OCI-LY7 (cell line): Measurements from ENCODE around the gene FAM89B.

Experiments used
- EZH2phosphoT487 ChIP-seq: fragments of 200-600 bp; sonication (generic); IDR thresholded peaks from 2 replicates; pipeline ENCODE4 v1.6.1; 2018; ENCODE audit warnings: low read depth, borderline replicate concordance, mild to moderate bottlenecking, mixed run types, antibody characterized with exemption, low read length, moderate library complexity, mixed read lengths
- TF ChIP-seq, protein P1 (sequence below): fragments of 200-600 bp; sonication (generic); conservative IDR thresholded peaks from 2 replicates; pipeline ENCODE4 v1.5.1; 2014; ENCODE audit warnings: mild to moderate bottlenecking, antibody characterized with exemption, low read length, moderate library complexity, mixed read lengths

DNA sequence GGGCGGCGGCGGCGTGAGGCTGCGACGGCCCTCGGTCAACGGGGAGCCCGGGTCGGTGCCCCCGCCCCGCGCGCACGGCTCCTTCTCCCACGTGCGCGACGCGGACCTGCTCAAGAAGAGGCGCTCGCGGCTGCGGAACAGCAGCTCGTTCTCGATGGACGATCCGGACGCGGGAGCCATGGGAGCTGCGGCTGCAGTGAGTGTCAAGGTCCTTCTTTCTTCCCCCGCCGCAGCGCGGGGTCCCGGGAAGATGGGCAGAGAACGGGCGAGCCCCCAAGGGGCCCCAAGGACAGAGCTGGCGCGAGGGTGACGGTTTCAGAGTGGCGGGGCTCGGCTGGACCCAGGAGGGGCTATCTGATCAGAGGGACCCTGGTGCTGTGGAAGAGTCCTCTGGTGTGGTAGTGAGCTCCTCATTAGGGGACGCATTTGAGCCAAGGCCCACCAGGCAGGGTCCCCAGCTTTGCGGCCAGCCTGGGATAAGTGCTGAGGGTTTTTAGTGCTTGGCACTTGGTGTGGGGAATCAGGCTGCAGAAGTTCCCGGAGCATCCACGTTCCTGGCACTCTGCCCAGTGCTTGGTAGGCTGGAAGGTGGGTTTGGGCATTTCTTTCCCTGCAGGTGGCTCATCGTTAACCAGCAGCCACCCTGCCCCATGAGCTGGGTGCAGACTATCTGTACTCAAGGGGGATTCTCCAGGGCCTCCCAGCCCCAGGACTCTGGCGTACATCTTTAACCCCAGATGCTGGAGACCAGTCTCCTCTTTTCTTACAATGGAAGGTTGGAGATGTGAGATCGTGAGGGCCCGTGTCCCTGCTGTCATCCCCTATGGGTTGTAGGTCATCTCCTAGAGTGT is 13.3 kb downstream of the FAM89B start:
- TF ChIP-seq, protein P1, sequence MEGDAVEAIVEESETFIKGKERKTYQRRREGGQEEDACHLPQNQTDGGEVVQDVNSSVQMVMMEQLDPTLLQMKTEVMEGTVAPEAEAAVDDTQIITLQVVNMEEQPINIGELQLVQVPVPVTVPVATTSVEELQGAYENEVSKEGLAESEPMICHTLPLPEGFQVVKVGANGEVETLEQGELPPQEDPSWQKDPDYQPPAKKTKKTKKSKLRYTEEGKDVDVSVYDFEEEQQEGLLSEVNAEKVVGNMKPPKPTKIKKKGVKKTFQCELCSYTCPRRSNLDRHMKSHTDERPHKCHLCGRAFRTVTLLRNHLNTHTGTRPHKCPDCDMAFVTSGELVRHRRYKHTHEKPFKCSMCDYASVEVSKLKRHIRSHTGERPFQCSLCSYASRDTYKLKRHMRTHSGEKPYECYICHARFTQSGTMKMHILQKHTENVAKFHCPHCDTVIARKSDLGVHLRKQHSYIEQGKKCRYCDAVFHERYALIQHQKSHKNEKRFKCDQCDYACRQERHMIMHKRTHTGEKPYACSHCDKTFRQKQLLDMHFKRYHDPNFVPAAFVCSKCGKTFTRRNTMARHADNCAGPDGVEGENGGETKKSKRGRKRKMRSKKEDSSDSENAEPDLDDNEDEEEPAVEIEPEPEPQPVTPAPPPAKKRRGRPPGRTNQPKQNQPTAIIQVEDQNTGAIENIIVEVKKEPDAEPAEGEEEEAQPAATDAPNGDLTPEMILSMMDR: no peak
- TF ChIP-seq EZH2phosphoT487: no peak
